Measurements from ENCODE around the gene LZTS2.

The LZTS2 gene

GRCh38 chr10:101014966-101015581 is 15.5 kb downstream of the LZTS2 start:
- DNase-seq = no peak

- no peak for DNase-seq
These were observed 16.0 kb downstream of the LZTS2 start for GRCh38 chr10:101015582-101015973.

GRCh38 chr10:101016814-101017213 is 17.2 kb downstream of the LZTS2 start:
- no peak for DNase-seq

GRCh38 chr10:101018118-101018599 is 18.6 kb downstream of the LZTS2 start:
- DNase-seq = no peak

- DNase-seq = peak; percentile 67
These were observed 19.2 kb downstream of the LZTS2 start for GRCh38 chr10:101018600-101019439.

- DNase-seq = no peak
These were observed 19.8 kb downstream of the LZTS2 start for GRCh38 chr10:101019440-101019703.

- DNase-seq = no peak
These were observed 20.9 kb downstream of the LZTS2 start for GRCh38 chr10:101020427-101021075.

- DNase-seq = no peak
These were observed 21.6 kb downstream of the LZTS2 start for GRCh38 chr10:101021239-101021638.

- DNase-seq = no peak
These were observed 22.2 kb downstream of the LZTS2 start for GRCh38 chr10:101021692-101022251.

GRCh38 chr10:101022967-101023705 is 23.5 kb downstream of the LZTS2 start:
- no peak for DNase-seq

GRCh38 chr10:101027106-101027720 is 27.6 kb downstream of the LZTS2 start:
- DNase-seq = no peak

- DNase-seq = no peak
These were observed 29.1 kb downstream of the LZTS2 start for GRCh38 chr10:101028446-101029337.

- DNase-seq = no peak
These were observed 30.1 kb downstream of the LZTS2 start for GRCh38 chr10:101029520-101030295.

GRCh38 chr10:101030496-101031127 is 31.0 kb downstream of the LZTS2 start:
- DNase-seq = no peak

GRCh38 chr10:101031128-101031795 is 31.7 kb downstream of the LZTS2 start, which contains the start of the genes PDZD7 and SFXN3:
PDZD7 (minus strand) TSS chr10:101031129; CDS start chr10:101030219, 910 bp downstream.
SFXN3 (plus strand) TSS chr10:101031234; CDS start chr10:101034695, 3,461 bp downstream.
- peak; percentile 85 for DNase-seq

GRCh38 chr10:101031796-101032636 is 32.4 kb downstream of the LZTS2 start:
- peak; percentile 34 for DNase-seq

GRCh38 chr10:101032637-101033224 is 33.1 kb downstream of the LZTS2 start:
- no peak for DNase-seq

- no peak for DNase-seq
These were observed 33.7 kb downstream of the LZTS2 start for GRCh38 chr10:101033276-101033675.

Data from NCI-H345 (cell line).